Karpas-422 (cell line): ENCODE data around the gene NAPB. TPM values are rescaled to one million over a fixed set of nuclear protein-coding genes. Genes with fewer than 3 reads are reported as not detected.

ENCODE experiments used
- DNase-seq: peaks from one replicate; pipeline ENCODE4 v3.0.0-alpha.2; 2015
- H2AFZ ChIP-seq: fragments of 200-600 bp; sonication (generic); 2 replicates; pipeline ENCODE4 v1.6.1; 2014; ENCODE audit warnings: antibody characterized with exemption, low read length, mixed read lengths
- H3K27ac ChIP-seq: fragments of 200-600 bp; sonication (generic); 2 replicates; pipeline ENCODE4 v1.5.1; 2014; ENCODE audit warnings: mild to moderate bottlenecking, low read length, moderate library complexity
- H3K27me3 ChIP-seq: fragments of 200-600 bp; sonication (generic); 2 replicates; pipeline ENCODE4 v1.6.1; 2014; ENCODE audit warnings: low read length, mixed read lengths
- H3K36me3 ChIP-seq: fragments of 200-600 bp; sonication (generic); 2 replicates; pipeline ENCODE4 v1.6.1; 2014; ENCODE audit warnings: low read length, mixed read lengths; ENCODE audit not compliant: insufficient read depth
- H3K4me1 ChIP-seq: fragments of 200-600 bp; sonication (generic); 2 replicates; pipeline ENCODE4 v1.6.1; 2014; ENCODE audit warnings: mild to moderate bottlenecking, low read length, mixed read lengths
- H3K4me2 ChIP-seq: fragments of 200-600 bp; sonication (generic); 2 replicates; pipeline ENCODE4 v1.6.1; 2014; ENCODE audit warnings: low read length, low read depth, mild to moderate bottlenecking; ENCODE audit not compliant: poor library complexity, severe bottlenecking
- H3K4me3 ChIP-seq: fragments of 200-600 bp; sonication (generic); 2 replicates; pipeline ENCODE4 v1.5.1; 2014; ENCODE audit warnings: mild to moderate bottlenecking, antibody characterized with exemption, low read length, mixed read lengths
- H3K79me2 ChIP-seq: fragments of 200-600 bp; sonication (generic); 2 replicates; pipeline ENCODE4 v1.6.1; 2014; ENCODE audit warnings: mild to moderate bottlenecking, low read length, mixed read lengths
- H3K9ac ChIP-seq: fragments of 200-600 bp; sonication (generic); 2 replicates; pipeline ENCODE4 v1.6.0; 2014; ENCODE audit warnings: low read length
- H3K9me2 ChIP-seq: fragments of 200-600 bp; sonication (generic), shearing (Covaris generic); replicated peaks from 2 replicates; pipeline ENCODE4 v1.6.0; 2014; ENCODE audit warnings: mild to moderate bottlenecking, low read length, moderate library complexity; ENCODE audit not compliant: insufficient read depth
- H3K9me3 ChIP-seq: fragments of 300-700, 200-600 bp; sonication (generic); 2 replicates; pipeline ENCODE4 v1.6.1; 2014; ENCODE audit warnings: low read length, mixed read lengths
- H4K20me1 ChIP-seq: fragments of 200-600 bp; sonication (generic); 2 replicates; pipeline ENCODE4 v1.6.1; 2014; ENCODE audit warnings: mild to moderate bottlenecking, antibody characterized with exemption, low read length, low read depth; ENCODE audit not compliant: insufficient read depth
- total RNA-seq: library from RNA; depleted of rRNA; stranded (reverse); fragments of >200 nt; shearing (Covaris generic); gene quantifications from 2 replicates; pipeline ENCODE4 v1.2.3, GENCODE V29; 2014; ENCODE audit warnings: low replicate concordance

The NAPB gene
- total RNA-seq, 1 experiment from 2014 or later = 35.1 TPM

DNA sequence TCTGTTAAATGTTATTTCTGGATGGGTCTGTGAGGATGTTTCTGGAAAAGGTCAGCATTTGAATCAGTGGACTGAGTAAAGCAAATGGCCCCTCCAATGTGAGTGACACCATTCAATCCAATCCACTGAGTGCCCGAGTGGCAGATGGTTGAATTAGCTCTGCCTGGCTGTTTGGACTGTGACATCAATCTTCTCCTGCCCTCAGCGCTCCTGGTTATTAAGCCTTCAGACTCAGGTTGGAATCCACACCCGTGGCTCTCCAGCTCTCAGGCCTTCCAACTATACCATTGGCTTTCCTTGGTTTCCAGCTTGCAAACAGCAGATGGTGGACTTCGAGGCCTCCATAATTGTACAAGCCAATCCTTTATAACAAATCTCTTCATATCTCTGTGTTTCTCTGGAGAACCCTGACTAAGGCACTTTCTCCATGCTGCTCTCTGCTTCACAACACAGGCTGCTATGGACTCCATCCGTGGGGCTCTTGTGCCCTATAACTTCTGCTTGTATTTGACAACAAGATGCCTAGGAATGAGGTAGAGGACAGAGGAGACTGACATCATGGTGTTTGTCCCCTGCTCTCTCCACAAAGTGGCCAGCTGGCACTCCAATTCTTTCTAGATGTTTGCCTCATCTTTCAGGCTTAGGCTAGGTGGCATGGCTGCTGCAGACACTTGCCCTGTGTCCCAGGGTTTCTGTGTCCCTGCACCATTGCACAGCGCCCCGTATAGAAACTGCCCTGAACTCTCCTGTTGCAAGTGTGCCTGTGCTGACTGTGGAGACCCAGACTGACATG, 13.4 kb upstream of the NAPB start:
- Histone ChIP-seq H3K27ac (no peak overlapping the region), H4K20me1 (no peaks in the 10 kb centered on the region), H3K36me3 (no peaks in the 10 kb centered on the region), H3K9ac (no peak overlapping the region), H3K4me3 (no peak overlapping the region), H3K27me3 (no peaks in the 10 kb centered on the region), H3K9me3 (no peaks in the 10 kb centered on the region), H3K79me2 (no peaks in the 10 kb centered on the region), H3K4me1 (no peaks in the 10 kb centered on the region), H3K4me2 (no peak overlapping the region), H2AFZ (no peak overlapping the region), H3K9me2 (no peaks in the 10 kb centered on the region)
- no peak for DNase-seq

GRCh38 chr20:23433628-23434027, 12.3 kb upstream of the NAPB start:
- Histone ChIP-seq H3K79me2 (no peaks in the 10 kb centered on the region), H3K9ac (no peak overlapping the region), H3K9me3 (no peaks in the 10 kb centered on the region), H2AFZ (no peak overlapping the region), H3K27me3 (no peaks in the 10 kb centered on the region), H3K4me2 (no peak overlapping the region), H3K27ac (no peak overlapping the region), H3K36me3 (no peaks in the 10 kb centered on the region), H3K4me3 (no peak overlapping the region), H4K20me1 (no peaks in the 10 kb centered on the region), H3K9me2 (no peaks in the 10 kb centered on the region), H3K4me1 (no peaks in the 10 kb centered on the region)
- DNase-seq = no peak

DNA sequence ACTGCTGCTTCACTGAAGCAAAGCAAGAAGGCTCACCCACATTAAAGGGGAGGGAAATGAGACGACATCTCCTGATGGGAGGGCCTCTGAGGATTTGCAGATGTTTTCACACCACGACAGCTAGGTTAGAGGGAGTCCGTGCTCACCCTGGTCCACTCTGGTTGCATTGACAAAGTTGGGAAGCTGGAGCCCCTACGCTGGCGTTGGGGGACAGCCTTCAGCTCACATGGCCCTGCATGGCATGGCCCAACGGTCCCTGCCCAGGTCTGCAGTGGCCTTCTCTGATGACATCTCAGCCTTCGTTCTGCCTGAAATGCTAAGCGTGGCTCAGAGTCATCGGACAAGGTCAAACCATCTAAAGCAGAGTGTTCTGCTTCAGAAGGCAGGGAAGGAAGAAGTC, 3.8 kb upstream of the NAPB start:
- no peak for DNase-seq
- Histone ChIP-seq H3K4me3 (no peak overlapping the region), H3K4me2 (no peak overlapping the region), H3K27me3 (no peaks in the 10 kb centered on the region), H3K9me2 (no peaks in the 10 kb centered on the region), H3K9ac (no peak overlapping the region), H3K9me3 (no peaks in the 10 kb centered on the region), H3K36me3 (no peaks in the 10 kb centered on the region), H3K79me2 (peaks cover 11% of the 10 kb centered on the region), H4K20me1 (no peaks in the 10 kb centered on the region), H3K27ac (no peak overlapping the region), H2AFZ (no peak overlapping the region), H3K4me1 (peaks cover 9% of the 10 kb centered on the region)

DNA sequence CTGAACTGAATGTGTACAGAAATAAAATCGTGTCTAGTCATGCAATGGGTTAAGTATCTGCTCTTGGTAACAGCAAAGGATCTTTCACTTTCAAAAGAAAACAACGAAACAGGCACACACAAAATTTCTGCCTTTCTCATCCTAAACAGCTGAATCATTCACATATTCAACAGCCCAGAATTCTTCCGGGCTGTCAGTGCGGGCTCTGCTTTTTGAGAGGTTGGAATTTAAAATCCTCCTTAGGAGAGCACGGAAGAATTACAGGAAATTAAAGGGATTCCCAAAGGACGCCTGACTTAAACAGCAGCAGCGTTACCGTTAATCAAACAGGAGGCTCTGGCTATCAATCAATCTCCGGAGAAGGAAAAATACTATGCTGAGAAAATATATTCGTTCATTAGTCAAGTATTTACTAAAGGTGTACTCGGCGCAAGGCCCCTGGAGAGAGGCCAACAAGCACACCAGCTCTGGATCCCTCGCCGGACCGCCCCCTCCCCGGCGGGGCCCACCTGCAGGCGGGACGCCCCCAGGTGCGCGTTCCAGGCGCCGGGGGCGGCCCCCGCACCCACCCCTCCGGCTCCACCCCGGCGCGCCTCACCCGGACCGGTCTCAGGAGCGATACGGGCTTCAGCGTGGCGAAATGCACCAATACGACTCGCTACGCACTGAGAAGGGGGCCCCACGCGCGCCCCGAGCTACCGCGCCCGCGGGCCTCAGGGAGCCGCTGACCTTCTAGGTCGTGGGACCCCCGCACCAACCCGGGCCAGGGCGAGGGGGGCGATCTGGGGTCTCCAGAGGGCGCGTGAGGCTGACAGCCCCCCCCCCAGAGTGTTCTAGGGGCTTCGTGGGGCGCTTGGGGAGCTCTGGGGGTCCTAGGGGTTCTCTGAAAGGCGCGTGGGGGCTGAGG, 1.0 kb downstream of the NAPB start:
- peak; percentile 70 for DNase-seq
- Histone ChIP-seq H3K36me3 (no peaks in the 10 kb centered on the region), H3K9me3 (no peaks in the 10 kb centered on the region), H2AFZ (no peak overlapping the region), H3K27me3 (no peaks in the 10 kb centered on the region), H3K4me2 (peak overlapping the region; percentile 82), H4K20me1 (0 out of 2 replicates have a peak, but pooled peaks cover 5% of the 10 kb centered on the region), H3K9ac (peak overlapping the region; percentile 98), H3K4me1 (peaks cover 35% of the 10 kb centered on the region), H3K4me3 (peak overlapping the region; percentile 73), H3K79me2 (peaks cover 60% of the 10 kb centered on the region), H3K9me2 (no peaks in the 10 kb centered on the region), H3K27ac (peak overlapping the region; percentile 48)

DNA sequence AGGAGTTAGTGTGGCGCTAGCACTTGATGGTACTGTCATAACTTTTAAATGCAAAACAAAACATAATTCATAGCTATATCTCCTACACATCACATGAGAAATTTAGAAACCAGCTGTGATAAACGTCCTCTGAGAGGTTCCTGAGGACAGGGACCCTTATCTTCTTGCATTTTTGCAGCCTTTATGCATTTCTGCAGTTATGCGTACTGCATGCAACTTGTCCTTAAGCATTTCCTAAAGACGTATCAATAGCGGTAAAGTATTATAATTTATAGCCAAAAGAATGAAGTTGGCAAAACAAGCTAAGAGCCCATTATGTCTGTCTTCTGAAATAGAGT, 1.7 kb downstream of the NAPB start:
- Histone ChIP-seq H3K27me3 (no peaks in the 10 kb centered on the region), H4K20me1 (0 out of 2 replicates have a peak, but pooled peaks cover 5% of the 10 kb centered on the region), H3K4me2 (peak overlapping the region; percentile 82), H3K79me2 (peaks cover 65% of the 10 kb centered on the region), H3K4me3 (peak overlapping the region; percentile 73), H3K36me3 (no peaks in the 10 kb centered on the region), H3K9me2 (no peaks in the 10 kb centered on the region), H3K4me1 (peaks cover 35% of the 10 kb centered on the region), H3K27ac (peak overlapping the region; percentile 48), H3K9me3 (no peaks in the 10 kb centered on the region), H2AFZ (no peak overlapping the region), H3K9ac (peak overlapping the region; percentile 98)
- no peak for DNase-seq

- Histone ChIP-seq H2AFZ (no peak overlapping the region), H3K27ac (no peak overlapping the region), H3K9me2 (no peaks in the 10 kb centered on the region), H3K4me2 (peak overlapping the region; percentile 4), H3K9me3 (no peaks in the 10 kb centered on the region), H3K9ac (peak overlapping the region; percentile 16; the same call in 1 of the 2 replicates), H4K20me1 (0 out of 2 replicates have a peak, but pooled peaks cover 6% of the 10 kb centered on the region), H3K4me1 (peaks cover 35% of the 10 kb centered on the region), H3K27me3 (no peaks in the 10 kb centered on the region), H3K79me2 (peaks cover 83% of the 10 kb centered on the region), H3K4me3 (no peak overlapping the region), H3K36me3 (no peaks in the 10 kb centered on the region)
- DNase-seq = no peak
Measured at GRCh38 chr20:23417861-23418260, 3.4 kb downstream of the NAPB start.

DNA sequence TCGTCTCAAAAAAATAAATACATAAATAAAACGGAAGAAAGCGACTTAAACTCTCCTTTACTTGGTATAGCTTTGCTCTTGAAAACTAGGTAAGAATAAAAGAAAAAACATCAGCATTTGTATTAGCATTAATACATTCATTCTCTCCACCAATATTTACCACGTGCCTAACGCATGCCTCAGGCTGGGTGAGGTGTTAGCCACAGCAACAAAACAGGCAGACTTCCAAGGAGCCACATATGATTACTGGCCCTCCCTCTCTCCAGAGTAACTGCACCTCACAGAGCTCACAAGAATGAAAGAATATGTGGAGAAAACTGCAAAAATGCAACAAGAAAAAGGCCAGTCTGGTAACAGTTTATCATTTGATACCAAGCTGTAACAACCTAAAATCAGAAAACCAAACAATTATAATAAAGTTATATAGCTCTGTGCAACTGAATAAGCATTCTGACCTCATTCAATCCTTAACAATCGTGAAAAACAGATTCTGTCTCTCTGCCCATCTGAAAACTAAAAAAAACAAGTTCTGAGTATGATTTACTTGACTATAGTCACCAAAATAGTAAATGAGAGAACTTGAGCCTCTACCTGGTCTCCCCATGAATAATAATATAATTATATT, 5.2 kb downstream of the NAPB start:
- H3K9me2 ChIP-seq = no peaks in the 10 kb centered on the region
- no peak overlapping the region for H3K9ac ChIP-seq
- DNase-seq = no peak

DNA sequence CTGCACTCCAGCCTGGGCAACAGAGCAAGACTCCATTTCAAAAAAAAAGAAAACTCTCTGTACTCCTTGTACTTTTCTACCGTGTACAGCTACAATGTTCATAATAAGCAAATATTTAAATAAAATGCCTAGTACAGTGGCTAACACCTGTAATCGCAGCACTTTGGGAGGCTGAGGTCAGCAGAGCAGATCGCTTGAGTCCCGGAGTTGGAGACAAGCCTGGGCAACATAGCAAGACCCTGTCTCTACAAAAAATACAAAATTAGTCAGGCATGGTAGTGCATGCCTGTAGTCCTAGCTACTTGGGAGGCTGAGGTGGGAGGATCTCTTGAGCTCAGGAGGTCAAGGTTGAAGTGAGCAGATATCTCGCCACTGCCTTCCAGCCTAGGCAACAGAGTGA, 5.7 kb downstream of the NAPB start:
- H3K79me2 ChIP-seq = peaks cover 99% of the 10 kb centered on the region
- H3K4me2 ChIP-seq = no peak overlapping the region
- no peak overlapping the region for H3K27ac ChIP-seq

More for the DNA sequence above, 5.2 kb downstream of the NAPB start:
- 0 out of 2 replicates have a peak, but pooled peaks cover 10% of the 10 kb centered on the region for H4K20me1 ChIP-seq
- no peaks in the 10 kb centered on the region for H3K36me3 ChIP-seq
- no peak overlapping the region for H3K4me2 ChIP-seq
- H3K27ac ChIP-seq = no peak overlapping the region
- H3K4me3 ChIP-seq = no peak overlapping the region
- peaks cover 99% of the 10 kb centered on the region for H3K79me2 ChIP-seq
- H3K27me3 ChIP-seq = no peaks in the 10 kb centered on the region
- no peak overlapping the region for H2AFZ ChIP-seq
- peaks cover 31% of the 10 kb centered on the region for H3K4me1 ChIP-seq
- no peaks in the 10 kb centered on the region for H3K9me3 ChIP-seq

More for the DNA sequence above, 5.7 kb downstream of the NAPB start:
- Histone ChIP-seq H3K36me3 (no peaks in the 10 kb centered on the region), H4K20me1 (0 out of 2 replicates have a peak, but pooled peaks cover 10% of the 10 kb centered on the region), H3K9me3 (no peaks in the 10 kb centered on the region), H2AFZ (no peak overlapping the region), H3K9ac (no peak overlapping the region), H3K4me3 (no peak overlapping the region), H3K27me3 (no peaks in the 10 kb centered on the region), H3K9me2 (no peaks in the 10 kb centered on the region), H3K4me1 (peaks cover 31% of the 10 kb centered on the region)
- DNase-seq = no peak
